Measurements from ENCODE around the gene NUP62. TPM values are rescaled to one million over a fixed set of nuclear protein-coding genes. Genes with fewer than 3 reads are reported as not detected.

NUP62 gene
- total RNA-seq, 1 experiment from 2014 or later: 37.9 TPM

DNA sequence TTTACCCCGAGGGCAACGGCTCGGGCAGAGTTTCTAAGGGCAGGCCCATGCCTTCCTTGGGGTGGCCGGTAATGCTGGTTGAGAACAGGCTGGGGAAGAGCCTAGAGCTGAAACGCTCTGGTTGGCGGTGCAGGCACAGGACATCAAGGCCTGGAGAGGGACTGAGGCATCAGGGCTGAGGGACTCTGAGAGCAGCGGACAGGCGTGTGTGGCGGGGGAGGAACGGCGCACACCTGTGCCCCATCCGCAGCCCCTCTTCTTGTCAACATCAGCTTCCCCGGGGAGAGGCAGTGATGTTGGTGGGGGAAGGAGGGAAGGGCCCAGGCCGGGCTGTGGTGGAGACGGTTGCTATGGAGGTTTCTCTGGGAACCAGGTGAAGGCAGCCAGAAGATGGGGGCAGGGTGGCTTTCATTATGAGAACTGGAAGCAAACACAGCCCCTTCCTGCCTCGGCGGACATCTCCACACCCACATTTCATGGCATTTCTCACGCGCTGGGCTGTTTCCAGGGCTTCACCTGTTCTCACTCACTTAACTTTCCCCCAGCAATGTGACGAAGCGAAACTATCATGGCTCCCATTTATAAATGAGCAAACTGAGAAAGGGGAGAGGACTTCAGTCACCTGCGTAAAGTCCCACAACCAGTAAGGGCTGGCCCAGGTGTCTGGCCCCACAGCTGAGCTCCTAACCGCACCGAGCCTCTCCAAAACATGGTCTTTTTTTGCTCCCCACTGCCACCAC lies 8.5 kb downstream of the NUP62 start:
- H3K9me2 ChIP-seq (replicated peaks; ENCODE audit: insufficient read depth, low read length): no peaks in the 10 kb centered on the region
- H3K36me3 ChIP-seq (ENCODE audit: insufficient read depth, low read length): peaks cover 30% of the 10 kb centered on the region
- H3K27me3 ChIP-seq (ENCODE audit: low read length): no peaks in the 10 kb centered on the region
- no peaks in the 10 kb centered on the region for H3K9me3 ChIP-seq (ENCODE audit: low read length)
- peaks cover 23% of the 10 kb centered on the region; the same call in 1 of the 2 replicates for H4K20me1 ChIP-seq (ENCODE audit: insufficient read depth, low read depth, low read length)
- H3K79me2 ChIP-seq (ENCODE audit: low read length): peaks cover 75% of the 10 kb centered on the region
- H3K4me1 ChIP-seq (ENCODE audit: low read length): peaks cover 33% of the 10 kb centered on the region
- H3K27ac ChIP-seq (ENCODE audit: low read length): no peak overlapping the region
- H3K9ac ChIP-seq (ENCODE audit: low read length): no peak overlapping the region
- H2AFZ ChIP-seq (ENCODE audit: low read length): no peak overlapping the region
- H3K4me3 ChIP-seq (ENCODE audit: low read length): no peak overlapping the region
- DNase-seq: no peak
- H3K4me2 ChIP-seq (ENCODE audit: low read depth, low read length, poor library complexity, severe bottlenecking): no peak overlapping the region

DNA sequence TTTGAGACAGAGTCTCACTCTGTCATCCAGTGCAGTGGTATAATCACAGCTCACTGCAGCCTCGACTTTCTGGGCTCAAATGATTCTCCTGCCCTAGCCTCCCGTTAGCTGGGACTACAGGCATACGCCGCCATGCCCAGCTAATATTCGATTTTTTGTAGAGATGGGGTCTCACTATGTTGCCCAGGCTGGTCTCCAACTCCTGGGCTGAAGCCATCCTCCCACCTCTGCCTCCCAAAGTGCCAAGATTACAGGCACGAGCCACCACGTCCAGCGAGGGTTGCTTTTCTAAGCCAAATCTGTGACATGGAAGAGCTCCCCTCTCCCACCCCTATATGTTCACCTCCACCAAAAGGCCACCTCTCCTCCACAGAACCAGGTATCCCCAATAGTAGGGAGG lies 11.2 kb downstream of the NUP62 start:
- H3K27ac ChIP-seq (ENCODE audit: low read length): no peak overlapping the region
- no peaks in the 10 kb centered on the region for H3K9me3 ChIP-seq (ENCODE audit: low read length)
- no peak for DNase-seq
- peaks cover 54% of the 10 kb centered on the region for H3K79me2 ChIP-seq (ENCODE audit: low read length)
- no peak overlapping the region for H3K4me2 ChIP-seq (ENCODE audit: low read depth, low read length, poor library complexity, severe bottlenecking)
- peaks cover 48% of the 10 kb centered on the region for H3K36me3 ChIP-seq (ENCODE audit: insufficient read depth, low read length)
- no peaks in the 10 kb centered on the region for H3K27me3 ChIP-seq (ENCODE audit: low read length)
- no peak overlapping the region for H3K9ac ChIP-seq (ENCODE audit: low read length)
- no peak overlapping the region for H3K4me3 ChIP-seq (ENCODE audit: low read length)
- peaks cover 7% of the 10 kb centered on the region for H3K4me1 ChIP-seq (ENCODE audit: low read length)
- no peaks in the 10 kb centered on the region for H3K9me2 ChIP-seq (replicated peaks; ENCODE audit: insufficient read depth, low read length)
- peaks cover 45% of the 10 kb centered on the region; the same call in 1 of the 2 replicates for H4K20me1 ChIP-seq (ENCODE audit: insufficient read depth, low read depth, low read length)
- H2AFZ ChIP-seq (ENCODE audit: low read length): no peak overlapping the region

DNA sequence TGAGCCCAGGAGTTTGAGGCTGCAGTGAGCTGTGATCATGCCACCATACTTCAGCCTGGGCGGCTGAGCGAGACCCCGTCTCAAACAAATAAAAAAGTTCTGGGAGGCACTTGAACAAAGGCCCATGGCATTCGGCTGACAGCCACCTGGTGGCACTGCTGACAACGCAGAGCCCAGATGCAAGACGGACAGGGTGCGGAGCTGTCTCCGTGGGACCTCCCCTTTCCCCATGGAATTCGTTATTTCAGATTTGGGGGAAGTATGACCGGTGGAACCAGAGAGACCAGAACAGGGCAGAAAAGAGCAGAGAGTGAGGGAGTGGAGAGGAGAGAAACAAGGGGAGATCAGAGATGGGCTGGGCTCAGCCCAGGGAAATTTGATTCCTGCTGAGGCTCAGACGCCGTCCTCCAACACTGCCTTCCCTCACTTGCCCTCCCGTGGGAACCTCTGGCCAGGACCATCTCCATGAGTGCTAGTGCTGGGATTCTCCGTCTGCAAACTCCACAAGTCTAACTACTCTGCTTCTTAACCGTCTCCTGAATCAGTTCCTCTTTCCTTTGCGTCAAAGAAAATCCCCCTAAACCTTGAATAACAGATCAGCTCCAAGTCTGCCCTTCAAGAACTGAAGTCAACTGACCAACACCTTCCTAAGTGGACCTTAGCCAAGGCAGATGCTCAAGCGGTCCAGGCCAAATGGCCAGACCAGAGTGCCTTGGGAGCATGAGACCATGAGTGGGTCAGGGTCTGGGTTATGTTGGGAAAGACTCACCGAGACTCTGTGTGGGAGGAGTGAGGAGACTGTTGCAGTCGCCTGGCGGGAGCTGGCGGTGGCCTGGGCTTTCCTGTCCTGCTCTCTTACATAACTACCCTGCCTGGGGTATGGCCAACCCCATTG lies 12.2 kb downstream of the NUP62 start:
- Histone ChIP-seq H3K9me2 (replicated peaks; ENCODE audit: insufficient read depth, low read length) (no peaks in the 10 kb centered on the region), H2AFZ (ENCODE audit: low read length) (no peak overlapping the region), H3K27me3 (ENCODE audit: low read length) (no peaks in the 10 kb centered on the region), H3K4me3 (ENCODE audit: low read length) (no peak overlapping the region), H3K36me3 (ENCODE audit: insufficient read depth, low read length) (peaks cover 55% of the 10 kb centered on the region), H4K20me1 (ENCODE audit: insufficient read depth, low read depth, low read length) (peaks cover 51% of the 10 kb centered on the region; the same call in 1 of the 2 replicates), H3K4me1 (ENCODE audit: low read length) (no peaks in the 10 kb centered on the region), H3K27ac (ENCODE audit: low read length) (no peak overlapping the region), H3K79me2 (ENCODE audit: low read length) (peaks cover 44% of the 10 kb centered on the region), H3K9me3 (ENCODE audit: low read length) (no peaks in the 10 kb centered on the region), H3K4me2 (ENCODE audit: low read depth, low read length, poor library complexity, severe bottlenecking) (no peak overlapping the region), H3K9ac (ENCODE audit: low read length) (no peak overlapping the region)
- DNase-seq: no peak

DNA sequence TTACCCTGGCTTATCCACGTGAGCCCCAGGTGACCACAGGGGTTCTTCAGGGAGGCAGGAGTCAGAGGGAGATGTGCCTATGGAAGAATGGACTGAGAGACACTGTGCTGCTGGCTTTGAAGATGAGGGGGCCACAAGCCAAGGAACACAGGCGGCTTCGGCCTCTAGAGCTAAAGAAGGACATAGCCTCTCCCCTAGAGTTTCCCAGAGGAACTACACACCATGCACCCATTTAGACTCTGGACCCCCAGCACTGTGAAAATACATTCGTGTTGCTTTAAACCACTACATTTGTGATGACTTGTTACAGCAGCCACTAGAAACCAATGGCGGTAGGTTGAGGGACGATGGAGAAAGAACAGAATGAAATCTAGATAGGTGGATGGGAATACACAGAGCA lies 14.0 kb downstream of the NUP62 start:
- peaks cover 54% of the 10 kb centered on the region; the same call in 1 of the 2 replicates for H4K20me1 ChIP-seq (ENCODE audit: insufficient read depth, low read depth, low read length)
- peaks cover 64% of the 10 kb centered on the region for H3K36me3 ChIP-seq (ENCODE audit: insufficient read depth, low read length)
- H3K79me2 ChIP-seq (ENCODE audit: low read length): peaks cover 26% of the 10 kb centered on the region

DNA sequence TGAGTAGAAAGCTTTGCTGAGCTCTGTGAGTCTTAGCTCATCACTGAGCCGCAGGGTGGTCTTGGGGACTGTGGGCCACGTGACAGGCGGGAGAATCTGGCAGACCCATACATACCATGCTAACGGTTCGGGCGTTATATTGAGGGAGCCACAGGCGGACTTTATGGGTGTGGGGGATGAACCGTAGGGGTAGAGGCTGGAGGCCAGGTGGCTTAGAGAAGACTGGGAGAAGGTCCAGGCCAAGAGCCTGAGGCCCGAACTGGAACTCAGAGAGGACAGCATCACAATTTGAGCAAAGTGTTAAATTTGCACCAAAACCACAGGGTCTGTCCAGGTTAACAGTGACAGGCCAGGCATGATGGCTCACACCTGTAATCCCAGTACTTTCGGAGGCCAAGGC lies 15.6 kb downstream of the NUP62 start:
- peaks cover 62% of the 10 kb centered on the region; the same call in 1 of the 2 replicates for H4K20me1 ChIP-seq (ENCODE audit: insufficient read depth, low read depth, low read length)
- peaks cover 65% of the 10 kb centered on the region for H3K36me3 ChIP-seq (ENCODE audit: insufficient read depth, low read length)
- H2AFZ ChIP-seq (ENCODE audit: low read length): no peak overlapping the region
- H3K4me1 ChIP-seq (ENCODE audit: low read length): no peaks in the 10 kb centered on the region
- no peak overlapping the region for H3K4me2 ChIP-seq (ENCODE audit: low read depth, low read length, poor library complexity, severe bottlenecking)
- no peaks in the 10 kb centered on the region for H3K27me3 ChIP-seq (ENCODE audit: low read length)
- H3K4me3 ChIP-seq (ENCODE audit: low read length): no peak overlapping the region
- H3K9ac ChIP-seq (ENCODE audit: low read length): no peak overlapping the region
- no peak for DNase-seq
- peaks cover 17% of the 10 kb centered on the region for H3K79me2 ChIP-seq (ENCODE audit: low read length)
- H3K9me2 ChIP-seq (replicated peaks; ENCODE audit: insufficient read depth, low read length): no peaks in the 10 kb centered on the region
- no peak overlapping the region for H3K27ac ChIP-seq (ENCODE audit: low read length)
- H3K9me3 ChIP-seq (ENCODE audit: low read length): no peaks in the 10 kb centered on the region

More for the DNA sequence above, 14.0 kb downstream of the NUP62 start:
- H3K9ac ChIP-seq (ENCODE audit: low read length): no peak overlapping the region
- H3K27me3 ChIP-seq (ENCODE audit: low read length): no peaks in the 10 kb centered on the region
- no peak overlapping the region for H3K4me3 ChIP-seq (ENCODE audit: low read length)
- no peaks in the 10 kb centered on the region for H3K9me2 ChIP-seq (replicated peaks; ENCODE audit: insufficient read depth, low read length)
- no peak overlapping the region for H3K27ac ChIP-seq (ENCODE audit: low read length)
- H2AFZ ChIP-seq (ENCODE audit: low read length): no peak overlapping the region
- H3K4me2 ChIP-seq (ENCODE audit: low read depth, low read length, poor library complexity, severe bottlenecking): no peak overlapping the region
- no peaks in the 10 kb centered on the region for H3K9me3 ChIP-seq (ENCODE audit: low read length)
- no peak for DNase-seq
- no peaks in the 10 kb centered on the region for H3K4me1 ChIP-seq (ENCODE audit: low read length)

DNA sequence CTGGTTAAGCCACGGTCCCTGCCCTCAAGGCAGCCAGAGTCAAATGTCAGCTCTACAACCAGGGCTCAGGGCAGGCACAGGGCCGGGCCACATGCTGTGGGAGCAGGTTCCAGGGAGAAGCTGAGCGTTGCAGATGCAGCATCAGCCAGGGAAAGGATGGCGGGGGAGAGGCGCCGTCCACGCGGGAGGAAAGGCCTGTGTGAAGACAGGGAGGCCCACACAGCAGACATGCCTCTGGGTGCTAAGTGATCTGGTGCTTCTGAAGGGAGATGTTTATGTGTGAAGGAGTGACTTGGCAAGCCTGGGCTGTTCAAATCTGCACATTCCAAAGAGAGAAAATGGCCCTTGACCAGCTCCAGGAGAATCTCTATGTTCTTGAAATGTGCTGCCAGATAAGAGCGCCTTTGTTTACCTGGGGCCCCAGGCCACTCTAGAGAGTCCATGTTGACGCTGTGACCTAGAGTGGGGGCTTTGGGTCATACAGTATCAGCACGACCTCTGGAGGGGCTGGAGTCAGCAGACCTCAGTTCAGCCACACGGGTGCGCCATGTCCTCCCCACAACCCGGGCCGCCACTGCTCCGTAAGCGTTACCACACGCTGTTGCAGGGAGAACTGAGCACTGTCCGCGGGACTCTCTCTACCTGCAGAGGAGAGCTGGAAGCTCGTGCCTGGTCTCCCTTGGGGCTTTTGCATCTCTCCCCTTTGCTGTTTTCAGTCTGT lies 16.2 kb downstream of the NUP62 start:
- H3K9ac ChIP-seq (ENCODE audit: low read length): no peak overlapping the region
- H2AFZ ChIP-seq (ENCODE audit: low read length): no peak overlapping the region
- peaks cover 67% of the 10 kb centered on the region for H3K36me3 ChIP-seq (ENCODE audit: insufficient read depth, low read length)
- no peaks in the 10 kb centered on the region for H3K9me3 ChIP-seq (ENCODE audit: low read length)
- peaks cover 13% of the 10 kb centered on the region for H3K79me2 ChIP-seq (ENCODE audit: low read length)
- no peaks in the 10 kb centered on the region for H3K27me3 ChIP-seq (ENCODE audit: low read length)
- peaks cover 63% of the 10 kb centered on the region; the same call in 1 of the 2 replicates for H4K20me1 ChIP-seq (ENCODE audit: insufficient read depth, low read depth, low read length)
- no peaks in the 10 kb centered on the region for H3K9me2 ChIP-seq (replicated peaks; ENCODE audit: insufficient read depth, low read length)
- H3K4me1 ChIP-seq (ENCODE audit: low read length): no peaks in the 10 kb centered on the region
- no peak for DNase-seq
- no peak overlapping the region for H3K4me2 ChIP-seq (ENCODE audit: low read depth, low read length, poor library complexity, severe bottlenecking)
- no peak overlapping the region for H3K27ac ChIP-seq (ENCODE audit: low read length)
- no peak overlapping the region for H3K4me3 ChIP-seq (ENCODE audit: low read length)

DNA sequence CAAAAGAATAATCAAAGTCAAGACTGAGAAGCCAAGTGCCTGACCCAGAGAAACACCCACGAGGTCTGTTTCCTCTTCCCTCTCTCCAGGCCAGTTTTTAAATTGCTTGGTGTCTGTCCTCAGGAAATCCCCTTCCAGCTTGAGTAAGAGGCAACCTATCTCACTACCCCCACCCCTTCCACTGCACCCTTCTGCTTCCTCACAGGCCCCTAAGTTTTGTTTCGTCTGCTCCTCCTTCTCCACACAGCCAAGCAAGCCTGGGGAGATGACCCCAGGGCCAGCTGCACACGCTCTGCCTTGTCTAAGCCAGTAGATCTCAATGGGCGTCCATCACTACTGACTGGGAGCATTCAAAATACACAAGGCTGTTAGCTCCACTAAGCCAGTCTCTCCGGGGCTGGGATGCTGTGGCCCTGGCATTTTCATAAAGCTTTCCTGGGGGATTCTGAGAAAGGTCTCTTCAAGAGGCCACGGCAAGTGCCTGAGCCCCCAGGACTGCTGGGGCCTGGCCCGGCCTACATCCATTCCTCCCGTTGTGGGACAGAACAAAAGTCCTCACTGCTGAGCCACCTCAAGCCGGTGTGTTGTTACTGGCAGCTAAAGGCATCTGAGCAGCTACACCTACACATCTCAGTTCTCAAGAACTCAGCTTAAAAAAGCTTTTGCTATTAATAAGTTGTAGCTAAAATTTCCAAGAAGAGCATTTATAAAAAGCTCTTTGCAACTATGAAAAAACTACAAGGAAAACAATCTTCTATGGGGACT lies 17.7 kb downstream of the NUP62 start:
- no peaks in the 10 kb centered on the region for H3K9me2 ChIP-seq (replicated peaks; ENCODE audit: insufficient read depth, low read length)
- H3K4me2 ChIP-seq (ENCODE audit: low read depth, low read length, poor library complexity, severe bottlenecking): no peak overlapping the region
- H3K9ac ChIP-seq (ENCODE audit: low read length): no peak overlapping the region
- no peak overlapping the region for H3K27ac ChIP-seq (ENCODE audit: low read length)
- H2AFZ ChIP-seq (ENCODE audit: low read length): no peak overlapping the region
- no peaks in the 10 kb centered on the region for H3K27me3 ChIP-seq (ENCODE audit: low read length)
- peaks cover 64% of the 10 kb centered on the region for H3K36me3 ChIP-seq (ENCODE audit: insufficient read depth, low read length)
- no peaks in the 10 kb centered on the region for H3K9me3 ChIP-seq (ENCODE audit: low read length)
- DNase-seq: no peak
- peaks cover 6% of the 10 kb centered on the region for H3K79me2 ChIP-seq (ENCODE audit: low read length)
- H3K4me1 ChIP-seq (ENCODE audit: low read length): peaks cover 3% of the 10 kb centered on the region; the same call in 1 of the 2 replicates
- H4K20me1 ChIP-seq (ENCODE audit: insufficient read depth, low read depth, low read length): peaks cover 70% of the 10 kb centered on the region
- H3K4me3 ChIP-seq (ENCODE audit: low read length): no peak overlapping the region

Measured in Karpas-422 (cell line).